Liver (tissue), 3 donors: Measurements from ENCODE around the gene LTBP2.

Source experiments
- FOXA1 ChIP-seq: IDR thresholded peaks from 2 replicates; pipeline ENCODE4 v1.6.1; 2016; ENCODE audit warnings: antibody characterized with exemption
- HNF4A ChIP-seq, 2 donors: conservative IDR thresholded peaks; 2 replicates each; pipeline ENCODE4 v1.6.1; 2016; ENCODE audit warnings: antibody characterized with exemption in 2 of 2, mild to moderate bottlenecking in 2 of 2
- JUND ChIP-seq, 2 donors: IDR thresholded peaks; 2 replicates each; pipeline ENCODE4 v1.6.1; 2016; ENCODE audit warnings: antibody characterized with exemption in 2 of 2
- YY1 ChIP-seq: IDR thresholded peaks from 2 replicates; pipeline ENCODE4 v1.6.1; 2016; ENCODE audit warnings: antibody characterized with exemption, mild to moderate bottlenecking
- TF ChIP-seq, protein P1 (sequence below): fragments of 150-350 bp; IDR thresholded peaks from 2 replicates; pipeline ENCODE4 v1.5.1; 2017; ENCODE audit warnings: improper control_type of control experiment, low read depth, low read length; ENCODE audit not compliant: missing input control
- TF ChIP-seq, protein P2 (sequence below): IDR thresholded peaks from 2 replicates; pipeline ENCODE4 v1.6.1; 2016; ENCODE audit warnings: antibody characterized with exemption, mild to moderate bottlenecking
- donor health status: healthy.
- donor health status: healthy.

DNA sequence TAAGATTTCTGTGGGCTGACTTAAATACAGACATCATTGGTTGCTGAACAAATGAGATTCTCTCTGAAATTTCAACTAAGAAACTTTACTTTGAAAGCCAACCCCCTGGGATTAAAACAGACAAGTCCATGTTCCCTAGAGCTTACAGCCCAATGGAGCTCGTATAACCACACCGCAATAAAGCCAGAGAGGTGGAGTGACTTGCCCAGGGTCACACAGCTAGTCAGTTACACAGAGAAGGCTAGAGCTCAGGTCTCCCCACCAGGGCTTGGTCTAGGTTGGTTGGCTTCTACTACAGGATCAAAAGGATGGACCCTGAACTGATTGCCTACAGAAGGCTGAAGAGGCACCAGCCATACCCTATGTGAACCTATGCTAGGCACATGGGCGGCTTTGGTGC lies 8.9 kb upstream of the LTBP2 start:
- TF ChIP-seq FOXA1 (no peak), YY1 (no peak), JUND (IDR thresholded peaks at IDR 0.05) (no peak), HNF4A (conservative IDR thresholded peaks at IDR 0.05) (no peak)
- TF ChIP-seq, protein P1, sequence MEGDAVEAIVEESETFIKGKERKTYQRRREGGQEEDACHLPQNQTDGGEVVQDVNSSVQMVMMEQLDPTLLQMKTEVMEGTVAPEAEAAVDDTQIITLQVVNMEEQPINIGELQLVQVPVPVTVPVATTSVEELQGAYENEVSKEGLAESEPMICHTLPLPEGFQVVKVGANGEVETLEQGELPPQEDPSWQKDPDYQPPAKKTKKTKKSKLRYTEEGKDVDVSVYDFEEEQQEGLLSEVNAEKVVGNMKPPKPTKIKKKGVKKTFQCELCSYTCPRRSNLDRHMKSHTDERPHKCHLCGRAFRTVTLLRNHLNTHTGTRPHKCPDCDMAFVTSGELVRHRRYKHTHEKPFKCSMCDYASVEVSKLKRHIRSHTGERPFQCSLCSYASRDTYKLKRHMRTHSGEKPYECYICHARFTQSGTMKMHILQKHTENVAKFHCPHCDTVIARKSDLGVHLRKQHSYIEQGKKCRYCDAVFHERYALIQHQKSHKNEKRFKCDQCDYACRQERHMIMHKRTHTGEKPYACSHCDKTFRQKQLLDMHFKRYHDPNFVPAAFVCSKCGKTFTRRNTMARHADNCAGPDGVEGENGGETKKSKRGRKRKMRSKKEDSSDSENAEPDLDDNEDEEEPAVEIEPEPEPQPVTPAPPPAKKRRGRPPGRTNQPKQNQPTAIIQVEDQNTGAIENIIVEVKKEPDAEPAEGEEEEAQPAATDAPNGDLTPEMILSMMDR = no peak
- TF ChIP-seq, protein P2, sequence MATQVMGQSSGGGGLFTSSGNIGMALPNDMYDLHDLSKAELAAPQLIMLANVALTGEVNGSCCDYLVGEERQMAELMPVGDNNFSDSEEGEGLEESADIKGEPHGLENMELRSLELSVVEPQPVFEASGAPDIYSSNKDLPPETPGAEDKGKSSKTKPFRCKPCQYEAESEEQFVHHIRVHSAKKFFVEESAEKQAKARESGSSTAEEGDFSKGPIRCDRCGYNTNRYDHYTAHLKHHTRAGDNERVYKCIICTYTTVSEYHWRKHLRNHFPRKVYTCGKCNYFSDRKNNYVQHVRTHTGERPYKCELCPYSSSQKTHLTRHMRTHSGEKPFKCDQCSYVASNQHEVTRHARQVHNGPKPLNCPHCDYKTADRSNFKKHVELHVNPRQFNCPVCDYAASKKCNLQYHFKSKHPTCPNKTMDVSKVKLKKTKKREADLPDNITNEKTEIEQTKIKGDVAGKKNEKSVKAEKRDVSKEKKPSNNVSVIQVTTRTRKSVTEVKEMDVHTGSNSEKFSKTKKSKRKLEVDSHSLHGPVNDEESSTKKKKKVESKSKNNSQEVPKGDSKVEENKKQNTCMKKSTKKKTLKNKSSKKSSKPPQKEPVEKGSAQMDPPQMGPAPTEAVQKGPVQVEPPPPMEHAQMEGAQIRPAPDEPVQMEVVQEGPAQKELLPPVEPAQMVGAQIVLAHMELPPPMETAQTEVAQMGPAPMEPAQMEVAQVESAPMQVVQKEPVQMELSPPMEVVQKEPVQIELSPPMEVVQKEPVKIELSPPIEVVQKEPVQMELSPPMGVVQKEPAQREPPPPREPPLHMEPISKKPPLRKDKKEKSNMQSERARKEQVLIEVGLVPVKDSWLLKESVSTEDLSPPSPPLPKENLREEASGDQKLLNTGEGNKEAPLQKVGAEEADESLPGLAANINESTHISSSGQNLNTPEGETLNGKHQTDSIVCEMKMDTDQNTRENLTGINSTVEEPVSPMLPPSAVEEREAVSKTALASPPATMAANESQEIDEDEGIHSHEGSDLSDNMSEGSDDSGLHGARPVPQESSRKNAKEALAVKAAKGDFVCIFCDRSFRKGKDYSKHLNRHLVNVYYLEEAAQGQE = no peak
